Measurements from ENCODE around the gene APBA2. TPM values are rescaled to one million over a fixed set of nuclear protein-coding genes. Genes with fewer than 3 reads are reported as not detected.
A peak's percentile ranks its signal among the peaks of the same experiment; 100 is the strongest.

Gene APBA2
- total RNA-seq, 5 donors from 2014 or later (not counting 1 experiment from before 2014, with no cell fraction given) = 78.9 to 118 (median 94.9) TPM

- Histone ChIP-seq H3K9me3 (no peaks in the 10 kb centered on the region), H3K4me1 (ENCODE audit: control insufficient read depth in 1 of 2, extremely low read depth in 1 of 2, insufficient read depth in 2 of 2, low read length in 2 of 2) (peaks cover 0 to 9% of the 10 kb centered on the region in 2 experiments), H3K27me3 (replicated peaks in 1 of 2; ENCODE audit: control insufficient read depth in 2 of 2, extremely low read depth in 1 of 2, insufficient read depth in 2 of 2, low read length in 1 of 2) (peaks cover 2 to 71% of the 10 kb centered on the region in 2 experiments), H3K27ac (ENCODE audit: low read length) (no peak overlapping the region), H3K36me3 (ENCODE audit: control insufficient read depth in 2 of 2, extremely low read depth in 1 of 2, insufficient read depth in 1 of 2, low read length in 1 of 2) (no peaks in the 10 kb centered on the region), H3K4me3 (ENCODE audit: control insufficient read depth in 1 of 2, extremely low read depth in 1 of 2, low read length in 1 of 2) (no peak overlapping the region)
- Mint-ChIP-seq H3K4me3 (peak overlapping the region in 2 of 3 donors; percentile 42 to 50), H3K9me3 (no peaks in the 10 kb centered on the region), H3K27ac (no peak overlapping the region), H3K36me3 (no peaks in the 10 kb centered on the region), H3K27me3 (peaks cover 51 to 56% of the 10 kb centered on the region in 2 donors), H3K4me1 (peaks cover 8 to 16% (median 9%) of the 10 kb centered on the region in 3 donors)
- POLR2A ChIA-PET = no interaction called here
- peak; percentile 69 to 79 (median 72) for ATAC-seq (replicated peaks in 1 of 4)
- 23% methylated on average over 22 of the region's 31 CpGs for WGBS (ENCODE audit: insufficient coverage)
- CTCF ChIA-PET = interaction anchor here (0.6 to 1.1 kb wide), 4 partner anchors 24 to 601 kb away, joined by 3 to 10 read pairs (median 3); no protein-coding TSS in a partner anchor
- peak in 31 of 35 experiments; percentile 17 to 64 (median 42) for DNase-seq
Observed at GRCh38 chr15:29139540-29140459, 254.0 kb downstream of the APBA2 start.

DNA sequence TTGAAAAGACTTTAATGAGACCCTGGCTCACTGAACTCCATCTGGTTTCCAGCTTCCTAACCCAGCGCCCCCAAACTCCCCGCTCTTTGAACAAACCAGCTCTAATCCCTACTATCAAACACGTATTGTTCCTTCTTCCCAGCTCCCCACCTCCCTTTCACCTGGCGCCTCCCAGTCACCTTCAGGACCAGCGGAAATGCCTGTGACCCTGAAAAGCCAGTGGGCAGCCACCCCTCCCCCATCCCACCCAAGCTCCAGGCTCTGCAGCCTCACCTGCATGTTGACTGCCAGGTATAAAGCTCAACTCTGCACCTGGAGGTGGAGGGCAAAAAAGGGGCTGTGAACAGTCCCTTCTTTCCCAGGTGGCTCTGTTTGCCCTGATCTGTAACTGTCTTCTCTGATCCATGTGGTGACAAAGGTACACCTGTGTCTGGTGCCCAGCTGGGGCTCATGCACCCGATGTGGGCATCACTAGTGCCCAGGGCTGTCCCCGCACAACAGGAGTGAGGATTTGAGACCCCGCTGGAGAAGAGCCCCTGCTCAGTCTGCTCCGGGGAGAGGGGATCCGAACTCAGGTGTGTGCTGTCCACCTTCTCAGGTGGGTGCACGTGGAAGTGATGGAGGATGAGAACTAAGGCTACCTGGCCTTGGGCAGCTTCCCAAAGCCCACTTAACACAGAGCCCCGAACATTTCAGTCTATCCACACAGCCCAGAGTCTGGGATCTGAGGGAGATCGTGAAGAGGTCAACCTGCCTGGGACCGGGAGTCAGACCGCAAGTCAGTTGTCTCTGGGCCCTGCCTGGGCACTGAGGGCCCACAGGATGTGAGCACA lies 254.9 kb downstream of the APBA2 start:
- H3K9me3 Mint-ChIP-seq = no peaks in the 10 kb centered on the region
- POLR2A ChIA-PET = no interaction called here
- CTCF ChIA-PET = interaction anchor here (0.6 to 1.1 kb wide), 4 partner anchors 25 to 600 kb away, joined by 3 to 10 read pairs (median 3); no protein-coding TSS in a partner anchor
- no peaks in the 10 kb centered on the region for H3K36me3 Mint-ChIP-seq
- H3K4me1 ChIP-seq (ENCODE audit: control insufficient read depth in 1 of 2, extremely low read depth in 1 of 2, insufficient read depth in 2 of 2, low read length in 2 of 2) = peaks cover 0 to 9% of the 10 kb centered on the region in 2 experiments
- DNase-seq (peak in 1 of 35 experiments; percentile 5), ATAC-seq (replicated peaks in 1 of 4) (no peak)
- WGBS (ENCODE audit: insufficient coverage) = 93% methylated on average over 7 of the region's 15 CpGs
- peaks cover 51 to 56% of the 10 kb centered on the region in 2 donors for H3K27me3 Mint-ChIP-seq
- peaks cover 2 to 70% of the 10 kb centered on the region in 2 experiments for H3K27me3 ChIP-seq (replicated peaks in 1 of 2; ENCODE audit: control insufficient read depth in 2 of 2, extremely low read depth in 1 of 2, insufficient read depth in 2 of 2, low read length in 1 of 2)
- H3K4me3 ChIP-seq (ENCODE audit: control insufficient read depth in 1 of 2, extremely low read depth in 1 of 2, low read length in 1 of 2) = no peak overlapping the region
- peaks cover 8 to 16% (median 9%) of the 10 kb centered on the region in 3 donors for H3K4me1 Mint-ChIP-seq
- no peak overlapping the region for H3K4me3 Mint-ChIP-seq
- no peaks in the 10 kb centered on the region for H3K9me3 ChIP-seq
- no peaks in the 10 kb centered on the region for H3K36me3 ChIP-seq (ENCODE audit: control insufficient read depth in 2 of 2, extremely low read depth in 1 of 2, insufficient read depth in 1 of 2, low read length in 1 of 2)
- H3K27ac ChIP-seq (ENCODE audit: low read length) = no peak overlapping the region
- no peak overlapping the region for H3K27ac Mint-ChIP-seq

DNA sequence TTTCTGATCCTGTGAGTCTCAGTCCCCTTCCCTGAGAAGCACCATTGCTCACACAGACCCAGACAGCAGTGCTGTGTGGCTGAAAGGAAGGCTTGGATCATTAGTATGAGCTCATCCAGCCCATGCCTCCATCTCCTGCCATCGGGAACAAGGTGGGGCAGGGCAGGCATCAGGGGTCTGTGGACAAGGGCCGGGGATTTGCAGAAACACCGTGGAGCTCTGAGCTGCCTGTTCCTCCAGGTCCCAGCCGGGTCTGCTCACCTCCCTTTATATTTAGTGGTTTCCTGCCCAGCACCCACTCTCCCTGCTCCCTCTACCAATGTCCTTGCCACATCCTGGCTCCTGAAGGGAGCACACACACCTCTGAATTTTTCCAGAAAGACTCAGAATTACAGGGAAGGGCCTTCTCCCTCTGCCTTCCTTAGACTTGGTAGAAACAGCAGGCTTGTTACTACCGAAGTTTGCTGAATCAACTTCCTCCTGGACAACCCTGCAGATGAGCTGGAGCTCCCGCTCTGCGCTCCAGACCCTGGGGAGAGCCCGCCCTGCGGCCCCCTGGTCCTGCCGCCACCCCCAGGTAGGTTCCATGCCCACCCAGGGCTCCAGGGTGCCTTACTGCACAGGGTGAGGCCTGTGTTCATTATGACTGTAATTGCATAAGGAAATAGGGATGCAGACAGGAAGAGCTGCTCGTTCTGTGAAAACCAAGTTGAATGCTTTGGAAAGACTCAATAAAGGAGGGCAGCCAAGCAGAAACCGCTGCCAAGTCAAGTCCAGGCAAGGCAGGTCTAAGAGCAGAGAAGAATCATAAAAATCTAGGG lies 255.7 kb downstream of the APBA2 start:
- ATAC-seq (replicated peaks in 1 of 4) (no peak), DNase-seq (peak in 1 of 35 experiments; percentile 7)
- Mint-ChIP-seq H3K4me3 (no peak overlapping the region), H3K27ac (no peak overlapping the region), H3K36me3 (no peaks in the 10 kb centered on the region), H3K9me3 (no peaks in the 10 kb centered on the region), H3K27me3 (peaks cover 51 to 60% of the 10 kb centered on the region in 2 donors), H3K4me1 (peaks cover 8 to 16% (median 9%) of the 10 kb centered on the region in 3 donors)
- no peak overlapping the region for H3K4me3 ChIP-seq (ENCODE audit: control insufficient read depth in 1 of 2, extremely low read depth in 1 of 2, low read length in 1 of 2)
- ChIA-PET POLR2A (interaction anchor here in 1 of 2 donors (0.6 kb wide), 1 partner anchor 162 kb away, joined by 3 read pairs; no protein-coding TSS in a partner anchor), CTCF (no interaction called here)
- H3K27me3 ChIP-seq (replicated peaks in 1 of 2; ENCODE audit: control insufficient read depth in 2 of 2, extremely low read depth in 1 of 2, insufficient read depth in 2 of 2, low read length in 1 of 2) = peaks cover 3 to 63% of the 10 kb centered on the region in 2 experiments
- WGBS (ENCODE audit: insufficient coverage) = 60% methylated on average over 6 of the region's 12 CpGs
- H3K36me3 ChIP-seq (ENCODE audit: control insufficient read depth in 2 of 2, extremely low read depth in 1 of 2, insufficient read depth in 1 of 2, low read length in 1 of 2) = no peaks in the 10 kb centered on the region
- no peaks in the 10 kb centered on the region for H3K9me3 ChIP-seq
- no peak overlapping the region for H3K27ac ChIP-seq (ENCODE audit: low read length)
- peaks cover 0 to 9% of the 10 kb centered on the region in 2 experiments for H3K4me1 ChIP-seq (ENCODE audit: control insufficient read depth in 1 of 2, extremely low read depth in 1 of 2, insufficient read depth in 2 of 2, low read length in 2 of 2)

- WGBS (ENCODE audit: insufficient coverage) = 93% methylated on average over 5 of the region's 8 CpGs
- no peaks in the 10 kb centered on the region for H3K36me3 ChIP-seq (ENCODE audit: control insufficient read depth in 2 of 2, extremely low read depth in 1 of 2, insufficient read depth in 1 of 2, low read length in 1 of 2)
- ChIA-PET POLR2A (no interaction called here), CTCF (no interaction called here)
- no peak overlapping the region for H3K27ac ChIP-seq (ENCODE audit: low read length)
- H3K9me3 ChIP-seq = no peaks in the 10 kb centered on the region
- H3K27ac Mint-ChIP-seq = no peak overlapping the region
- no peaks in the 10 kb centered on the region for H3K36me3 Mint-ChIP-seq
- ATAC-seq (replicated peaks in 1 of 4) = no peak
- peaks cover 5 to 57% of the 10 kb centered on the region in 2 experiments for H3K27me3 ChIP-seq (replicated peaks in 1 of 2; ENCODE audit: control insufficient read depth in 2 of 2, extremely low read depth in 1 of 2, insufficient read depth in 2 of 2, low read length in 1 of 2)
- H3K27me3 Mint-ChIP-seq = peaks cover 51 to 56% of the 10 kb centered on the region in 2 donors
- H3K4me1 ChIP-seq (ENCODE audit: control insufficient read depth in 1 of 2, extremely low read depth in 1 of 2, insufficient read depth in 2 of 2, low read length in 2 of 2) = peaks cover 0 to 9% of the 10 kb centered on the region in 2 experiments
- no peak overlapping the region for H3K4me3 Mint-ChIP-seq
- no peaks in the 10 kb centered on the region for H3K9me3 Mint-ChIP-seq
- no peak for DNase-seq
- peaks cover 8 to 16% (median 9%) of the 10 kb centered on the region in 3 donors for H3K4me1 Mint-ChIP-seq
- no peak overlapping the region for H3K4me3 ChIP-seq (ENCODE audit: control insufficient read depth in 1 of 2, extremely low read depth in 1 of 2, low read length in 1 of 2)
Observed at GRCh38 chr15:29142129-29142747, 256.5 kb downstream of the APBA2 start.

- H3K4me1 ChIP-seq (ENCODE audit: control insufficient read depth in 1 of 2, extremely low read depth in 1 of 2, insufficient read depth in 2 of 2, low read length in 2 of 2) = peaks cover 0 to 9% of the 10 kb centered on the region in 2 experiments
- H3K9me3 ChIP-seq = no peaks in the 10 kb centered on the region
- ChIA-PET POLR2A (no interaction called here), CTCF (no interaction called here)
- no peak overlapping the region for H3K27ac ChIP-seq (ENCODE audit: low read length)
- H3K4me3 Mint-ChIP-seq = no peak overlapping the region
- H3K9me3 Mint-ChIP-seq = no peaks in the 10 kb centered on the region
- H3K27me3 ChIP-seq (replicated peaks in 1 of 2; ENCODE audit: control insufficient read depth in 2 of 2, extremely low read depth in 1 of 2, insufficient read depth in 2 of 2, low read length in 1 of 2) = peaks cover 5 to 51% of the 10 kb centered on the region in 2 experiments
- no peak overlapping the region for H3K27ac Mint-ChIP-seq
- H3K36me3 ChIP-seq (ENCODE audit: control insufficient read depth in 2 of 2, extremely low read depth in 1 of 2, insufficient read depth in 1 of 2, low read length in 1 of 2) = no peaks in the 10 kb centered on the region
- no peak overlapping the region for H3K4me3 ChIP-seq (ENCODE audit: control insufficient read depth in 1 of 2, extremely low read depth in 1 of 2, low read length in 1 of 2)
- DNase-seq (no peak), ATAC-seq (replicated peaks in 1 of 4) (no peak)
- H3K4me1 Mint-ChIP-seq = peaks cover 8 to 16% (median 9%) of the 10 kb centered on the region in 3 donors
- H3K27me3 Mint-ChIP-seq = peaks cover 49 to 54% of the 10 kb centered on the region in 2 donors
- WGBS (ENCODE audit: insufficient coverage) = 100% methylated on average over 1 of the region's 5 CpGs
- H3K36me3 Mint-ChIP-seq = no peaks in the 10 kb centered on the region
Observed at GRCh38 chr15:29143293-29143692, 257.5 kb downstream of the APBA2 start.
